ENCODE data around the gene PCYOX1L. TPM values are rescaled to one million over a fixed set of nuclear protein-coding genes. Genes with fewer than 3 reads are reported as not detected.

The PCYOX1L gene
- polyA plus RNA-seq, 3 donors, result 9.8 to 31.8 (median 13.5) TPM

GRCh38 chr5:149366169-149366729 lies 8.4 kb downstream of the PCYOX1L start:
- no peak for TF ChIP-seq CTCF (IDR thresholded peaks at IDR 0.05)
- H3K9me3 ChIP-seq (replicated peaks in 1 of 2; ENCODE audit: control insufficient read depth in 1 of 2, insufficient read depth in 1 of 2, low read length in 2 of 2), result no peaks in the 10 kb centered on the region
- no peaks in the 10 kb centered on the region for H3K9me3 Mint-ChIP-seq
- no peak overlapping the region for H3K27ac Mint-ChIP-seq
- no peak overlapping the region for H3K27ac ChIP-seq (ENCODE audit: low read depth in 1 of 2, low read length in 2 of 2)
- intact Hi-C loops (cut with micrococcal nuclease), result loop anchor here in 1 of 2 donors (5.0 kb wide), 1 partner anchor 201 kb away; no protein-coding TSS in a partner anchor
- H3K27me3 Mint-ChIP-seq (ENCODE audit: low read depth in 3 of 3), result peaks cover 0 to 4% (median 2%) of the 10 kb centered on the region in 3 donors
- peaks cover 2 to 6% of the 10 kb centered on the region in 2 donors for H3K36me3 ChIP-seq (replicated peaks in 1 of 2; ENCODE audit: control insufficient read depth in 1 of 2, insufficient read depth in 2 of 2, low read length in 2 of 2)
- no peak for DNase-seq
- no peak overlapping the region for H3K4me3 ChIP-seq (replicated peaks in 1 of 3; ENCODE audit: low read depth in 2 of 3, low read length in 3 of 3)
- H3K4me1 ChIP-seq (ENCODE audit: control insufficient read depth in 1 of 2, insufficient read depth in 2 of 2, low read length in 2 of 2), result no peaks in the 10 kb centered on the region
- peaks cover 19 to 28% of the 10 kb centered on the region in 2 donors for H3K36me3 Mint-ChIP-seq
- H2AFZ ChIP-seq (ENCODE audit: insufficient read depth, low read depth, low read length, poor library complexity, severe bottlenecking), result no peak overlapping the region
- no peak overlapping the region for H3K4me2 ChIP-seq (replicated peaks; ENCODE audit: extremely low read depth, low read length, poor library complexity, severe bottlenecking)
- H3K4me1 Mint-ChIP-seq, result peaks cover 13% of the 10 kb centered on the region
- no peaks in the 10 kb centered on the region for H3K27me3 ChIP-seq (ENCODE audit: control insufficient read depth in 2 of 2, insufficient read depth in 2 of 2, low read length in 2 of 2)
- no CpG with 5 or more reads among the region's 1 CpG for WGBS (ENCODE audit: insufficient coverage)
- H3K79me2 ChIP-seq (ENCODE audit: insufficient read depth, low read length), result no peaks in the 10 kb centered on the region
- H3K4me3 Mint-ChIP-seq, result no peak overlapping the region
- H4K20me1 ChIP-seq (ENCODE audit: insufficient read depth, low read length), result no peaks in the 10 kb centered on the region
- no peak overlapping the region for H3K9ac ChIP-seq (ENCODE audit: insufficient read depth, low read length, poor library complexity, severe bottlenecking)

- peak; percentile 79 for TF ChIP-seq CTCF (IDR thresholded peaks at IDR 0.05)
- peaks cover 19 to 28% of the 10 kb centered on the region in 2 donors for H3K36me3 Mint-ChIP-seq
- Histone ChIP-seq H3K36me3 (replicated peaks in 1 of 2; ENCODE audit: control insufficient read depth in 1 of 2, insufficient read depth in 2 of 2, low read length in 2 of 2) (peaks cover 2 to 6% of the 10 kb centered on the region in 2 donors), H3K27ac (ENCODE audit: low read depth in 1 of 2, low read length in 2 of 2) (no peak overlapping the region), H4K20me1 (ENCODE audit: insufficient read depth, low read length) (no peaks in the 10 kb centered on the region), H2AFZ (ENCODE audit: insufficient read depth, low read depth, low read length, poor library complexity, severe bottlenecking) (no peak overlapping the region), H3K9me3 (replicated peaks in 1 of 2; ENCODE audit: control insufficient read depth in 1 of 2, insufficient read depth in 1 of 2, low read length in 2 of 2) (no peaks in the 10 kb centered on the region), H3K4me1 (ENCODE audit: control insufficient read depth in 1 of 2, insufficient read depth in 2 of 2, low read length in 2 of 2) (no peaks in the 10 kb centered on the region), H3K4me2 (replicated peaks; ENCODE audit: extremely low read depth, low read length, poor library complexity, severe bottlenecking) (no peak overlapping the region), H3K27me3 (ENCODE audit: control insufficient read depth in 2 of 2, insufficient read depth in 2 of 2, low read length in 2 of 2) (no peaks in the 10 kb centered on the region), H3K4me3 (replicated peaks in 1 of 3; ENCODE audit: low read depth in 2 of 3, low read length in 3 of 3) (no peak overlapping the region), H3K79me2 (ENCODE audit: insufficient read depth, low read length) (no peaks in the 10 kb centered on the region), H3K9ac (ENCODE audit: insufficient read depth, low read length, poor library complexity, severe bottlenecking) (no peak overlapping the region)
- H3K27me3 Mint-ChIP-seq (ENCODE audit: low read depth in 3 of 3), result peaks cover 0 to 4% (median 2%) of the 10 kb centered on the region in 3 donors
- H3K9me3 Mint-ChIP-seq, result no peaks in the 10 kb centered on the region
- peak; percentile 22 to 41 (median 41) for DNase-seq
- peaks cover 13% of the 10 kb centered on the region for H3K4me1 Mint-ChIP-seq
- no peak overlapping the region for H3K4me3 Mint-ChIP-seq
- H3K27ac Mint-ChIP-seq, result peak overlapping the region in 1 of 7 donors; percentile 72
- intact Hi-C loops (cut with micrococcal nuclease), result loop anchor here in 1 of 2 donors (5.0 kb wide), 1 partner anchor 200 kb away; no protein-coding TSS in a partner anchor
- 52% methylated on average over 9 of the region's 14 CpGs for WGBS (ENCODE audit: insufficient coverage)
Observed at GRCh38 chr5:149367249-149367971, 9.6 kb downstream of the PCYOX1L start.

All from CD14-positive monocyte (primary cell).